Measurements from ENCODE around the gene GALNT7.
"Not testable (repeated sequence)": the region's sequence is repeated elsewhere in the genome, so short reads cannot be mapped to it uniquely, and the experiment has no call there.

GALNT7 gene

DNA sequence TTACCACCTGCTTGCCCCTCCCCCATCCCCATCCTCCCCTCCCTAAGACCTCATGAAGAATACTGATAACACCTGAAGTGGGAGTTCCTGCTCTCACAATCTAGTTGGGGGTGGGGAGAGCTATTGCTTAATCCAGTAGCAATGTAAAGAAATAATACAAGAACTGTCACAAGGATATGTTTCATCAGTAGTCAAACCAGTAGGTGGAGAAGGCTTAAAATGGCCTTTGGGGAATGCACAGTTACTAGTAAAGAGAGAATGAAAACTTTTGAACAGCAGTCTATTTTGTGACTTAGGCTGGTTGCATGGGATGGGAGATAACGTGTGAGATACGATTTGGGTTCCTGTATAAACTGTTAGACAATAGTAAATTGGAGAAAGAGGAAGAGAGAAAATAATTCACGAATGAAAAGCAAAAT lies 6.0 kb downstream of the GALNT7 start:
- H3K27me3 Mint-ChIP-seq, result no peaks in the 10 kb centered on the region
- no peaks in the 10 kb centered on the region for H3K9me3 Mint-ChIP-seq (ENCODE audit: low read depth)
- no peak overlapping the region for H3K4me3 Mint-ChIP-seq
- H3K36me3 Mint-ChIP-seq, result no peaks in the 10 kb centered on the region
- peaks cover 54% of the 10 kb centered on the region for H3K4me1 Mint-ChIP-seq (ENCODE audit: low read depth)
- no peak overlapping the region for H3K27ac Mint-ChIP-seq

DNA sequence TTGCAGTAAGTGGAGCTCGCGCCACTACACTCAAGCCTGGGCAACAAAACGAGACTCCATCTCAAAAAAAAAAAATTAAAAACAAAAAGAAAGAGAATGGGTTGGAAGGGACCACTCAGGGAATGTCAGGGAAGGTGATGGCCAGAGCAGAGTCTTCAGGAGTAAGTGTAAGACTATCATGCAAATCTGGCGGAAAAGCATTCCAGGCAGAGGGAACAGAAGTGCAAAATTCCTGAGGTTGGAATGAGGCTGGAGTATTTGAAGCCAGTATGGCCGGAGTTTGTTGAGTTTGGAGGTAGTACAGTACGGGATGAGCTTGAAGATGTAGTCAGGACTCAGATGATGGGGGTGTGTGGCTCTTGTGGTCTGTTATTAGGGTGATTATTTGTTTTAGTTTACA lies 7.4 kb downstream of the GALNT7 start:
- Mint-ChIP-seq H3K4me3 (no peak overlapping the region), H3K9me3 (ENCODE audit: low read depth) (no peaks in the 10 kb centered on the region), H3K4me1 (ENCODE audit: low read depth) (peaks cover 44% of the 10 kb centered on the region), H3K27ac (no peak overlapping the region), H3K36me3 (no peaks in the 10 kb centered on the region), H3K27me3 (no peaks in the 10 kb centered on the region)

DNA sequence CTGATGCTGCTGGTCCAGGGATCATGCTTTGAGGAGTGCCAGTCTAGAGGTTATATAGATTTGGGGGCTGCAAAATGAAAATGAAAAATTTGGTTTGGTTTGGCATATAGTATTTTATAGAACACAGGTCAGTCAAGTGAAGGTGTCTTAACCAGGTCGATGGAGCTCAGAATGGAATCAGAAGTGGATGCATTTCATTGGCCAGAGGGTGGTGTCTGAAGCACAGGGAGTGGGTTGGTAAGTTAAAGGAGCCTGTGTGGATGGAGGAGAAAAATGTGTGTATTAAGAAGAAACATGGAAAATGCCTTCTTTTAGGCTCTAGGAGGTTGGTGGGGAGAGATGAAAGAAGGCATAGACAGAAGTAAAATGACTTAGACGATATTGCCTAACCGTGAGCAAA lies 8.6 kb downstream of the GALNT7 start:
- Mint-ChIP-seq H3K4me3 (no peak overlapping the region), H3K9me3 (ENCODE audit: low read depth) (no peaks in the 10 kb centered on the region), H3K27ac (no peak overlapping the region), H3K36me3 (no peaks in the 10 kb centered on the region), H3K4me1 (ENCODE audit: low read depth) (peaks cover 41% of the 10 kb centered on the region), H3K27me3 (no peaks in the 10 kb centered on the region)

DNA sequence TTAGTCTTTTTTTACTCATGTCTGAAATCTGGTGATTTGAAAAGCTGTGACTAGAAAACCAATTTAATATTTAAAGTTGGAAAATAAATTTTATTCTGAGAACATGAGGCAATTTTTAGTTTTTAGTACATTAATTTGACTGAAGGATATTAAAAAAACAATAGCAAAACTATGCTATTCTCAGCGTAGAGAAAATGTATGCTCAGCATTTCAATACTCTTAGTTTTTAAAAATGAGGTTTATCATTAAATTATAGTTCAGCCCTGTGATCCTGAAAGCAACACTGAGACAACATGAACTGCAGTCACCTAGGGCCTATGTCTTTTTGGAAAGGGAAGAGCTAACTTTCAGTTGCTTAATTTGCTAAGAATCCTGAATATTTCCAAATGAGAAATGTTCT lies 9.5 kb downstream of the GALNT7 start:
- Mint-ChIP-seq H3K36me3 (no peaks in the 10 kb centered on the region), H3K27ac (no peak overlapping the region), H3K4me1 (ENCODE audit: low read depth) (peaks cover 37% of the 10 kb centered on the region)

DNA sequence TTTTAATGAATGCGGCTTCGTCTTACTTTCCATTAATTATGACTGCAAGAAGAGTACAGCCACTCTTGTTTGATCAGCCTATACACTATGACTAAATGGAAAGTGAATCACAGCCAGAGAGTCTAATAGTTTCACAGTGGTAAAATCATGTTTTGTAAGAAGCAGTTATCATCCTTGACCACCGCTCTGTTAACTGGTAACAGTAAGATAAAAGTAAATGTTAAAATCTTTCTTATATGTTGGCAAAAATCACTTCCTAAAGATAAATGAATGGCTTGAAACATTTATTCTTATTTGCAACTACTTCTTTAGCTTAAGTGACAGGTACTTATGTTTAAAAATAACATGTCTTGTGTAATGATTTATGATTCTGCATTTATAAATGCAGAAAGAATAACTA lies 13.2 kb downstream of the GALNT7 start:
- Mint-ChIP-seq H3K9me3 (ENCODE audit: low read depth) (no peaks in the 10 kb centered on the region), H3K36me3 (peaks cover 3% of the 10 kb centered on the region), H3K4me3 (no peak overlapping the region), H3K27me3 (no peaks in the 10 kb centered on the region), H3K27ac (no peak overlapping the region), H3K4me1 (ENCODE audit: low read depth) (peaks cover 29% of the 10 kb centered on the region)

More for the DNA sequence above, 9.5 kb downstream of the GALNT7 start:
- H3K27me3 Mint-ChIP-seq, result no peaks in the 10 kb centered on the region
- H3K9me3 Mint-ChIP-seq (ENCODE audit: low read depth), result no peaks in the 10 kb centered on the region
- H3K4me3 Mint-ChIP-seq, result no peak overlapping the region

DNA sequence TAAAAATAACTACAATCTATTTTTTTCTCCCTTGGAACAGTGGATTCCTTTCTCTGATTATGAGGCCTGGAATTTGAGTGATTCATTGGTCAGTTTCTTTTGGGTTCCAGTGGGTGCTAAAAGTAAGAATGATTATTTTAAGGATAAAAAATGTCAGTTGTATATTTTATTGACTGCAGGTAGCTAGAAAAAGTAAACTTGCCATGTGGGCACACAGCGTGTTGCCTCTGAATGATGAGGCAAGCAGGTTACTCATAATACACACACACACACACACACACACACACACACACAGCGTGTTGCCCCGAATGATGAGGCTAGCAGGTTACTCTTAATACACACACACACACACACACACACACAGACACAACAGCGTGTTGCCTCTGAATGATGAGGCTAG lies 13.8 kb downstream of the GALNT7 start:
- Mint-ChIP-seq H3K27me3 (no peaks in the 10 kb centered on the region), H3K36me3 (peaks cover 3% of the 10 kb centered on the region), H3K27ac (no peak overlapping the region)

DNA sequence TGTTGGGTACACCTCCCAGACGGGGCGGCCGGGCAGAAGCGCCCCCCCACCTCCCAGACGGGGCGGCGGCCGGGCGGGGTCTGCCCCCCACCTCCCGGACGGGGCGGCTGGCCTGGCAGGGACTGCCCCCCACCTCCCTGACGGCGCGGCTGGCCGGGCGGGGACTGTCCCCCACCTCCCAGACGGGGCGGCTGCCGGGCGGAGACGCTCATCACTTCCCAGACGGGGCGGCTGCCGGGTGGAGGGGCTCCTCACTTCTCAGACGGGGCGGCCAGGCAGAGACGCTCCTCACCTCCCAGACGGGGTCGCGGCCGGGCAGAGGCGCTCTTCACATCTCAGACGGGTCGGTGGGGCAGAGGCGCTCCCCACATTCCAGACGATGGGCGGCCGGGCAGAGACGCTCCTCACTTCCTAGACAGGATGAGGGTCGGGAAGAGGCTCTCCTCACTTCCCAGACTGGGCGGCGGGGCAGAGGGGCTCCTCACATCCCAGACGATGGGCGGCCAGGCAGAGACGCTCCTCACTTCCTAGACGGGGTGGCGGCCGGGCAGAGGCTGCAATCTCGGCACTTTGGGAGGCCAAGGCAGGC lies 15.1 kb downstream of the GALNT7 start:
- H3K27ac Mint-ChIP-seq; H3K27me3 Mint-ChIP-seq; H3K9me3 Mint-ChIP-seq (ENCODE audit: low read depth); H3K36me3 Mint-ChIP-seq; H3K4me3 Mint-ChIP-seq: not testable (repeated sequence)
- H3K4me1 Mint-ChIP-seq (ENCODE audit: low read depth), result peaks cover 28% of the 10 kb centered on the region

More for the DNA sequence above, 13.8 kb downstream of the GALNT7 start:
- H3K9me3 Mint-ChIP-seq (ENCODE audit: low read depth), result no peaks in the 10 kb centered on the region
- H3K4me3 Mint-ChIP-seq, result no peak overlapping the region
- peaks cover 26% of the 10 kb centered on the region for H3K4me1 Mint-ChIP-seq (ENCODE audit: low read depth)

DNA sequence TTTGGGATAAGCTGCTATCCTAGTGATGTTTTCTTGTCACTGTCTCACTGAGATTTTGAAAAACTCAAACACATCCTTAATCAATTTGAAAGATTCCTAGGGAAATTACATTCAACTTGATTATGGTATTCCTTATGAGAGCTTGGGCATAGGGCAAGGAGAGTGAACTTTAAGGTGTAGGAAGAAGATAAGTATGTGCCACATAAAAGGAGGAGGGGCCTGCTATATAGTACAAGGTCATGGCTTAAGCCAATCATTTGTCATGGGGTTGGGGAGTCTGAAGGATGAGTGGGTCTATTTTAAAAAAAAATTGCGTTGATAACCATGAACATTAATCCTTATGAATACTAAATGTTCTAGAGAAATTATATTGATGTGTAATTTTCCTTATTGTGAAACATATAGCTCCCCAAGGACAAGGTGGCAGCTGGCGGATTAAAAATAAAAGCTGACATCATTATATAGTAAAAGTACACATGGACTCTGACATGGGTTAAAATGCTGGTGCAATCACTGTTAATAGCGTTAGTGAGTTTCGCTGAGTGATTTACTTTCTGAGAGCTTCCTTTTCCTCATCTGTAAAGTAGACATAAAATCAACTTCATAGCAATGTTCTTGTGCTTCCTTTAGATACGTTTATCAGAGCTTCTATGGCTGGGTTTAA lies 17.4 kb downstream of the GALNT7 start:
- Mint-ChIP-seq H3K9me3 (ENCODE audit: low read depth) (no peaks in the 10 kb centered on the region), H3K4me1 (ENCODE audit: low read depth) (peaks cover 42% of the 10 kb centered on the region), H3K27ac (no peak overlapping the region), H3K4me3 (no peak overlapping the region), H3K36me3 (peaks cover 6% of the 10 kb centered on the region), H3K27me3 (no peaks in the 10 kb centered on the region)

DNA sequence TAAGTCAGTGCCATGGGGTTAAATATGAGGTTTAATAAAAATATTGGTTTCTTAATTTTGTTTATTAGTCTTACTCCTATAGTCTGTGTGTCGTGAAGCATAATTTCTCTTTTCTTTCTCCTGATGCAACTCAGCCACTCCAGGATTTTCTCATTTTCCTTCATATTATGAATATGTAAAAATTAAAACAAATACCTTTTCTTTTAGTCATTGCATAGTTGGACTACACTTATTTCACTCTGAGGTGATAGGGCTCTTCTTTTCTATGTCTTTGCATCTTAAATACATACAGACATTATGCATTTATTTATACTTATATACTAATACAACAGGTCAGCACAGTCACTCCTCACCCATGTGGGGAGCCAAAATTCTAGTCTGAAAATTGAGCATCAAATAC lies 19.1 kb downstream of the GALNT7 start:
- Mint-ChIP-seq H3K4me3 (no peak overlapping the region), H3K27ac (no peak overlapping the region), H3K4me1 (ENCODE audit: low read depth) (peaks cover 49% of the 10 kb centered on the region), H3K27me3 (no peaks in the 10 kb centered on the region), H3K36me3 (peaks cover 6% of the 10 kb centered on the region), H3K9me3 (ENCODE audit: low read depth) (no peaks in the 10 kb centered on the region)

DNA sequence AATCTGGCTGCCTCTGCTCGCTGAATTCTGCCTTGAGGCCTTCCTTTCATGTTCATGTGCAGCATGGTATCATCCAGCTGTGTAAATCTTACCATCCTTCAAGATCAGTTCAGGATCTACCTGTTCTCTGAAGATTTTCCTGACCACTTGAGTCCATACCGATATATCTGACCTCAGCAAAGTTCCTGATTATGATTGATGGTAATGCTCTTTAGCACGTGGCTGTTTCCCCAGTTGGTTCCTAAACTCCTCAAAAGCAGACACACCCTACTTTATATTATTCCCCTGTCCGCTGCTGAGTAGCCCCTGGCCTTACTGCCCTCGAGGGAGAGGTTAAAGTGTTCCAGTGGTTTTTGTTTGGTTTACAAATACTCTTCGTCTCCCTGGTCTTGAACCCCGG lies 20.0 kb downstream of the GALNT7 start:
- H3K4me1 Mint-ChIP-seq (ENCODE audit: low read depth), result peaks cover 50% of the 10 kb centered on the region
- H3K27ac Mint-ChIP-seq, result no peak overlapping the region

DNA sequence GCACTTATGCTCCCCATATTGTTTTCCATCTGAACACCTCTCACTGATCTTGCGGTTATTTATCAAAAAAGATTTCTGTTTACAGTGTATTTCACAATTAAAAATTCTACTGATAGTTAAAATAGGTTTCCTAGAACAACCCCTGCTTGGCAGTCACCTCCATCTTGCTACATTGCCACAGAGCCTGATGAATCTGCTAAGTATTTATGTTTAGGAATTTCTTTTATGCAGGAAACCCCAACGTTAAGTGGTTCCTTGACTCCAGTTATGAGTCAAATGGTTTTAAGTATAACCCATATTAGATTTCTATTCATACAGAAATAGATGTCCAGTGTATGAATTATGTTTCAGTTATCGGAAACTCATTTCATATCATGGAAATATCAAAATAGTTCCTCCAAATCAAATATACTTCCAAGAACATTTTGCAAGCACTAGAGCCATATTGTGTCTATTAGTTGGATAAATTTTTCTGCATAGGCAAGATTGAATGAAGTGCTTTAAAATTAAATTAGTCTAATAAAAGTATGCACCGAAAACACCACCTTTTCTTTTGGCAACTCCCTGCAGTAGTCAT lies 20.6 kb downstream of the GALNT7 start:
- no peak overlapping the region for H3K4me3 Mint-ChIP-seq
- H3K4me1 Mint-ChIP-seq (ENCODE audit: low read depth), result peaks cover 50% of the 10 kb centered on the region
- H3K9me3 Mint-ChIP-seq (ENCODE audit: low read depth), result no peaks in the 10 kb centered on the region
- H3K27me3 Mint-ChIP-seq, result no peaks in the 10 kb centered on the region
- H3K36me3 Mint-ChIP-seq, result peaks cover 6% of the 10 kb centered on the region
- H3K27ac Mint-ChIP-seq, result no peak overlapping the region

More for the DNA sequence above, 20.0 kb downstream of the GALNT7 start:
- Mint-ChIP-seq H3K9me3 (ENCODE audit: low read depth) (no peaks in the 10 kb centered on the region), H3K4me3 (no peak overlapping the region), H3K27me3 (no peaks in the 10 kb centered on the region), H3K36me3 (peaks cover 6% of the 10 kb centered on the region)

DNA sequence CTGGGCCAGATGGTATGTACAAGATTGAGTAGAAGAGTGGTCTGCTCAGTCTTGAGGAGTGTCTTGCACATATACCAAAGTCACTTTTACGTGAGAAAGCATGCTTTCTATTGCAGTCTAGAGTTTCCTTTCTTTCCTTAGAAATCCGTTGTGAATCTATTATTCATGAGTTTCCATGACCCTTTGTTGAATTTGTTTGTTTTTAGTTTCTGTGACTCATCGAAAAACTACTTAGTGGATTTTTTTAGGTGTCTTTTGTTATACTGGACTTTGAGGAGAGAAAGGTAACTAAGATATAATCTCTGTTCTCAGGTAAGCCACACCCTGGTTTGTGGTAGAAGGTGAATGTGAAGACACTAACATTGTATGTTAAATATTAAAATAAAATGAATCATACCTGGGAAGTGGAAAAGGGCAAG lies 23.0 kb downstream of the GALNT7 start:
- peaks cover 47% of the 10 kb centered on the region for H3K4me1 Mint-ChIP-seq (ENCODE audit: low read depth)
- H3K4me3 Mint-ChIP-seq, result no peak overlapping the region
- peak overlapping the region; percentile 46 for H3K27ac Mint-ChIP-seq
- H3K27me3 Mint-ChIP-seq, result no peaks in the 10 kb centered on the region
- peaks cover 2% of the 10 kb centered on the region for H3K36me3 Mint-ChIP-seq
- no peaks in the 10 kb centered on the region for H3K9me3 Mint-ChIP-seq (ENCODE audit: low read depth)

DNA sequence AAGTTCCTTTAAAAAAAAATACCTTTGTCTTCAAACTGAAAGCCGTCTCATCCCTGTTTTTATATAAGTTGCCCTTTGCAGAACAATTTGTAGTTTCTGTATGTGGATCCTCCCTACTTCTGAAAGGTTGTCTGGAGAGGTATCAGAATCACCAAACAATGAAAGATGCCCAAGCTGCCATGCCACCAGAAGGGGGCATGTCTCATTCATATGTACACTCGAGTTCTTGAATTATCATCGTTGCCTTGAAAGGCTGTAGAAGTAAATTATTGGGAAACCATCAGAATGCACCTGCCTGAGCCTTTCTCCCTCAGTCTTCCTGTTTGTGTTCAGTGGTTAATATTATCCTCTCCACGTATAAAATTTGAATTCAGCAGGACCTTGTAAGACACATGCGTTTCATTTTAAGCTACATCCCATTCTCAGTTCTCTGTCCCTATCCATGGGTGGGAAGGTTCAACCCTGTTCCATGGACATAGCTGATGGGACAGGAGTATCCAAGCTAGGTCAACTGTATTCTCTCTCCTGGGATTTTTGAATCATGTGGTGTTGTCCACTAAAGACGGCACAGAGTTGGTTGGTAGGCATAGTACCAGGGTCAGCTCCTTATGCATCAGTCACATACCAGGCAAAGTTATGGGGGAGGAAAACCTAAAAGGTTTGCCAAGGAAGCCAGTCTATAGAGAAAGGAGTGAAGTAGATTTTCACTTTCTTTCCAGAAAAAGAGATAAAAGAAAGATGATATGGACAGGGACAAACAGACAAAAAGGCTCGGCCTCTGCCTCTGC lies 24.0 kb downstream of the GALNT7 start:
- Mint-ChIP-seq H3K4me3 (no peak overlapping the region), H3K4me1 (ENCODE audit: low read depth) (peaks cover 45% of the 10 kb centered on the region), H3K36me3 (peaks cover 5% of the 10 kb centered on the region), H3K9me3 (ENCODE audit: low read depth) (no peaks in the 10 kb centered on the region), H3K27ac (no peak overlapping the region), H3K27me3 (no peaks in the 10 kb centered on the region)

DNA sequence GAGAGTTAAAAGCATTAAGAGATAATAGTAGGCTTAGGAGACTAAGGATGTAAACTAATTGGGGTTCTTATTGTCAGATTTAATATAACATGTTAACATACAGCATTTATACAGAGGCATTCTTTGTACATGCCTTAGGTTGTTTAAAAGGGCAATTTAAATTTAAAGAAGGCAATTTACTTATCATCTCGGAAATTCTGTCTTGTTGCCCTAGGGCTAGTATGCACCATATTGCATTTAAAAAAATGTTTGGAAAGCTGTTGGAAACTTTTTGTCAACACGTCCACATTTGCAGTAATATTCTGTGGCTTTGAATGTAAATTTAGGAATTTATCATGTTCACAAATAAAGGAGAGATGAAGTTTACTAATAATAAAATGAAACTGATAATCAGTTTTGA lies 25.5 kb downstream of the GALNT7 start:
- Mint-ChIP-seq H3K4me3 (no peak overlapping the region), H3K4me1 (ENCODE audit: low read depth) (peaks cover 41% of the 10 kb centered on the region)

DNA sequence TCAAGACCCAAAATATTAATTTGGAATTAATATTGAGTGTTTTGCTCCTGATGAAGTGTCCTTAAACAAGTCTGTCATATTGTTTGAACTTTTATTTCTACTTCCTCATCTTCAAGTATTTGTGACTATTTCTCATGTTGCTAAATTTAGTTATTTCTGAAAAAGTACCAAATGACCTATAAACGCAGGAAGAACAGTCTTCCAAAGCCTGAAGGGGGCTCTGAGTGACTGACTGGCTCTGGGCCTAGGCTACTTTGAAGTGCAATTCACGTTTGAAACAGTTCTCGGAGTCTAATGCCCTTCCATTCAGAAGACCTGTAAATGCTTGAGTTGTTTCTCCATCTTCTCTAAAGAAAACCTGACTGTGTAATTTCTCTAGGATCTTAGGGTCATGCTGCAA lies 26.5 kb downstream of the GALNT7 start:
- no peak overlapping the region for H3K27ac Mint-ChIP-seq
- peaks cover 42% of the 10 kb centered on the region for H3K4me1 Mint-ChIP-seq (ENCODE audit: low read depth)
- H3K4me3 Mint-ChIP-seq, result no peak overlapping the region
- no peaks in the 10 kb centered on the region for H3K9me3 Mint-ChIP-seq (ENCODE audit: low read depth)
- H3K27me3 Mint-ChIP-seq, result no peaks in the 10 kb centered on the region
- H3K36me3 Mint-ChIP-seq, result peaks cover 5% of the 10 kb centered on the region

More for the DNA sequence above, 25.5 kb downstream of the GALNT7 start:
- H3K27me3 Mint-ChIP-seq, result no peaks in the 10 kb centered on the region
- H3K9me3 Mint-ChIP-seq (ENCODE audit: low read depth), result no peaks in the 10 kb centered on the region
- H3K36me3 Mint-ChIP-seq, result peaks cover 5% of the 10 kb centered on the region
- no peak overlapping the region for H3K27ac Mint-ChIP-seq

Data from activated naive CD8-positive, alpha-beta T cell (primary cell).